ENCODE measurements around the gene CSNK2B. TPM values are rescaled to one million over a fixed set of nuclear protein-coding genes. Genes with fewer than 3 reads are reported as not detected.

The CSNK2B gene
- total RNA-seq, 1 experiment from 2014 or later = 267 TPM

DNA sequence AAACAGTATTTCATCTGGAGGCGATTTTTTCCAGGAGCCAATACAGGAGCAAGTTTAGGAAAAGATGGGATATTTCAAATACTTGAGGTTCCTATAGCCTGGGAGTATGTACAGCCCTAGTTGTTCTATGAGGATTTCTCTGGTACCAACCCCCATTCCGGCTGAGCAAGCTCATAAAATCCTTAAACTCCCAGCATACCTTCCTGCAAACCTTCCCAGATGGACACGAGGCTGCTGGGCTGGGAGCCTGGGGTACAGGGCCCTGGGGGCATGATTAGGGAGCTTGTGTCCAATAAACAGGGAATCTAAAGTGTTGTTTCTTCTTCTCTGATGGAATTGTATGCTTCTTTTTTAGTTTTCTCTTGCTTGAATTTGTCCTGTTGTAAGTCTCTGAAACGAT lies 43.9 kb upstream of the CSNK2B start:
- DNase-seq = peak; percentile 53
- Histone ChIP-seq H3K9me3 (ENCODE audit: low read length) (no peaks in the 10 kb centered on the region), H2AFZ (ENCODE audit: low read length) (no peak overlapping the region), H3K9ac (ENCODE audit: low read length) (peak overlapping the region; percentile 99), H3K4me3 (ENCODE audit: low read length) (peak overlapping the region; percentile 99), H3K27ac (ENCODE audit: low read length) (peak overlapping the region; percentile 79), H3K9me2 (replicated peaks; ENCODE audit: low read length) (no peaks in the 10 kb centered on the region), H3K36me3 (ENCODE audit: low read depth, low read length) (peaks cover 35% of the 10 kb centered on the region), H3K4me1 (ENCODE audit: insufficient read depth, low read length) (peaks cover 17% of the 10 kb centered on the region), H3F3A (ENCODE audit: low read length, unreplicated experiment) (no peaks in the 10 kb centered on the region), H4K20me1 (ENCODE audit: low read length) (peaks cover 24% of the 10 kb centered on the region), H3K27me3 (ENCODE audit: low read length) (no peaks in the 10 kb centered on the region), H3K79me2 (ENCODE audit: low read length) (peaks cover 52% of the 10 kb centered on the region), H3K4me2 (ENCODE audit: low read length) (peak overlapping the region; percentile 98)
- POLR2A ChIA-PET (ENCODE audit: unreplicated experiment) = interaction anchor here (0.8 kb wide), 1 partner anchor 30 kb away, joined by 7 read pairs; no protein-coding TSS in a partner anchor
- CTCF ChIA-PET = no interaction called here
- BruUV-seq (replicated peaks) = no TSS peak
- no peak for ATAC-seq
- TF ChIP-seq, protein P1, sequence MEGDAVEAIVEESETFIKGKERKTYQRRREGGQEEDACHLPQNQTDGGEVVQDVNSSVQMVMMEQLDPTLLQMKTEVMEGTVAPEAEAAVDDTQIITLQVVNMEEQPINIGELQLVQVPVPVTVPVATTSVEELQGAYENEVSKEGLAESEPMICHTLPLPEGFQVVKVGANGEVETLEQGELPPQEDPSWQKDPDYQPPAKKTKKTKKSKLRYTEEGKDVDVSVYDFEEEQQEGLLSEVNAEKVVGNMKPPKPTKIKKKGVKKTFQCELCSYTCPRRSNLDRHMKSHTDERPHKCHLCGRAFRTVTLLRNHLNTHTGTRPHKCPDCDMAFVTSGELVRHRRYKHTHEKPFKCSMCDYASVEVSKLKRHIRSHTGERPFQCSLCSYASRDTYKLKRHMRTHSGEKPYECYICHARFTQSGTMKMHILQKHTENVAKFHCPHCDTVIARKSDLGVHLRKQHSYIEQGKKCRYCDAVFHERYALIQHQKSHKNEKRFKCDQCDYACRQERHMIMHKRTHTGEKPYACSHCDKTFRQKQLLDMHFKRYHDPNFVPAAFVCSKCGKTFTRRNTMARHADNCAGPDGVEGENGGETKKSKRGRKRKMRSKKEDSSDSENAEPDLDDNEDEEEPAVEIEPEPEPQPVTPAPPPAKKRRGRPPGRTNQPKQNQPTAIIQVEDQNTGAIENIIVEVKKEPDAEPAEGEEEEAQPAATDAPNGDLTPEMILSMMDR (conservative IDR thresholded peaks at IDR 0.05; ENCODE audit: low read depth, low read length) = no peak
- TF ChIP-seq EZH2phosphoT487 (IDR thresholded peaks at IDR 0.05; ENCODE audit: borderline replicate concordance, low read length) = no peak
- intact Hi-C loops (cut with micrococcal nuclease) = no loop called here

DNA sequence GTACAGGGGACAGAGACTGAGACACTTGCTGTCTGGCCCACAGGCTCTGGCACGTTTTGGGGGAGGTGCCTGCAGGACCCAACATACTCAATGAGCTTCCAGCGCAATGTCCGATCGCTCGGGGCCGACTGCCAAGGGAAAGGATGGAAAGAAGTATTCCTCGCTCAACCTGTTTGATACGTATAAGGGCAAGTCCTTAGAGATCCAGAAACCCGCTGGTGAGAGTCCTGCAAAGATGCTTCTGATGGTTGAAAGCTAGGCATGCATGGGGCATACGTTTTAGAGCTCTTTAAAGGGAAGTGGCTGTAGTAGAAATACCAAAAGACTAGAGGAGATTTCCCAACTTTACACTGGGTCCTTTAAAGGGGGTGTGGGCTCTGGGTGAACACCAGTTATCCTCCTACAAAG lies 43.2 kb upstream of the CSNK2B start:
- DNase-seq = peak; percentile 60
- H3K9ac ChIP-seq (ENCODE audit: low read length) = peak overlapping the region; percentile 99

DNA sequence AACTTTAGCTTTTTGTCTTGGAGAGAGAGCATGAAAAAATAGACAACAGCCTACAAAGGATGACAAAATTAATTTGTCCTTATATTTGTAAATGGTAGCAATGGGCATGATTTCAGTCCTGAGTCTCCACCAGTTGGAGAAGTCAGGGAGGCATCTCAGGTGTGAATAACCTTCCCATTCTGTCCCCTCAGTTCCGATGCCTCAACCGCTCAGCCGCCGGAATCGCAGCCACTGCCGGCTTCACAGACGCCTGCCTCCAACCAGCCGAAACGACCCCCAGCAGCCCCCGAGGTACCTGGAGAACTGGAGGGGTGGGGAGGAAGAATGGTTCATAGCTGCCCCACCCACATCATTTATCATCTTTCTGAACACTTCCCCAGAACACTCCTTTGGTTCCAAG lies 41.8 kb upstream of the CSNK2B start:
- no TSS peak for BruUV-seq (replicated peaks)
- POLR2A ChIA-PET (ENCODE audit: unreplicated experiment) = no interaction called here
- Histone ChIP-seq H3K79me2 (ENCODE audit: low read length) (peaks cover 52% of the 10 kb centered on the region), H3K9me3 (ENCODE audit: low read length) (no peaks in the 10 kb centered on the region), H4K20me1 (ENCODE audit: low read length) (peaks cover 24% of the 10 kb centered on the region), H3K27me3 (ENCODE audit: low read length) (no peaks in the 10 kb centered on the region), H3K4me3 (ENCODE audit: low read length) (no peak overlapping the region), H3K27ac (ENCODE audit: low read length) (no peak overlapping the region), H3K9me2 (replicated peaks; ENCODE audit: low read length) (no peaks in the 10 kb centered on the region), H3K9ac (ENCODE audit: low read length) (no peak overlapping the region), H3F3A (ENCODE audit: low read length, unreplicated experiment) (no peaks in the 10 kb centered on the region), H3K4me1 (ENCODE audit: insufficient read depth, low read length) (peaks cover 17% of the 10 kb centered on the region), H2AFZ (ENCODE audit: low read length) (no peak overlapping the region), H3K4me2 (ENCODE audit: low read length) (no peak overlapping the region), H3K36me3 (ENCODE audit: low read depth, low read length) (peaks cover 55% of the 10 kb centered on the region)
- TF ChIP-seq, protein P1 (conservative IDR thresholded peaks at IDR 0.05; ENCODE audit: low read depth, low read length) = no peak
- no peak for TF ChIP-seq EZH2phosphoT487 (IDR thresholded peaks at IDR 0.05; ENCODE audit: borderline replicate concordance, low read length)
- no peak for TF ChIP-seq EZH2 (IDR thresholded peaks at IDR 0.05; ENCODE audit: low read length, unreplicated experiment)
- ATAC-seq (no peak), DNase-seq (no peak)
- CTCF ChIA-PET = no interaction called here
- intact Hi-C loops (cut with micrococcal nuclease) = no loop called here

More for the DNA sequence above, 43.2 kb upstream of the CSNK2B start:
- Histone ChIP-seq H3K4me3 (ENCODE audit: low read length) (peak overlapping the region; percentile 99), H3K4me1 (ENCODE audit: insufficient read depth, low read length) (peaks cover 17% of the 10 kb centered on the region), H3K27me3 (ENCODE audit: low read length) (no peaks in the 10 kb centered on the region), H3F3A (ENCODE audit: low read length, unreplicated experiment) (no peaks in the 10 kb centered on the region), H3K9me3 (ENCODE audit: low read length) (no peaks in the 10 kb centered on the region), H3K27ac (ENCODE audit: low read length) (peak overlapping the region; percentile 79), H3K4me2 (ENCODE audit: low read length) (peak overlapping the region; percentile 98), H3K36me3 (ENCODE audit: low read depth, low read length) (peaks cover 42% of the 10 kb centered on the region), H2AFZ (ENCODE audit: low read length) (no peak overlapping the region), H4K20me1 (ENCODE audit: low read length) (peaks cover 24% of the 10 kb centered on the region), H3K79me2 (ENCODE audit: low read length) (peaks cover 52% of the 10 kb centered on the region), H3K9me2 (replicated peaks; ENCODE audit: low read length) (no peaks in the 10 kb centered on the region)
- TF ChIP-seq, protein P1 (conservative IDR thresholded peaks at IDR 0.05; ENCODE audit: low read depth, low read length) = no peak
- TF ChIP-seq EZH2 (IDR thresholded peaks at IDR 0.05; ENCODE audit: low read length, unreplicated experiment) (no peak), EZH2phosphoT487 (IDR thresholded peaks at IDR 0.05; ENCODE audit: borderline replicate concordance, low read length) (no peak)
- ChIA-PET CTCF (no interaction called here), POLR2A (ENCODE audit: unreplicated experiment) (interaction anchor here (0.5 kb wide), 1 partner anchor 29 kb away, joined by 4 read pairs; no protein-coding TSS in a partner anchor)
- intact Hi-C loops (cut with micrococcal nuclease) = no loop called here
- no peak for ATAC-seq
- no TSS peak for BruUV-seq (replicated peaks)
